Measurements from ENCODE around the gene FOXP1. TPM values are rescaled to one million over a fixed set of nuclear protein-coding genes. Genes with fewer than 3 reads are reported as not detected.

FOXP1 gene
- total RNA-seq, 1 experiment from 2014 or later = 75.3 TPM

DNA sequence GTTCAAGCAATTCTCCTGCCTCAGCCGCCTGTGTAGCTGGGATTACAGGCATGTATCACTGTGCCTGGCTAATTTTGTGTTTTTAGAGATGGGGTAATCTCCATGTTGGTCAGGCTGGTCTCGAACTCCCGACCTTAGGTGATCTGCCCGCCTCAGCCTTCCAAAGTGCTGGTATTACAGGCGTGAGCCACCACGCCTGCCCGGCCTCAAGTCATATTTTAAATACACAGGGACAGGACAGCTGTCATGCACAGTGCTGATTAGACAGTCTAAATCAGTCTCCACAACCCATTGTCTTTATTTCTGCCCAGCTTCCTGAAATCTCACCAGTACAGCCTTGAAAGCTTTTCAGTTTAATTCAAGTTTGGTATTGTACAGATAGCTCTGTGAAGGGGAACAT is 587.4 kb downstream of the FOXP1 start:
- TF ChIP-seq, protein P1, sequence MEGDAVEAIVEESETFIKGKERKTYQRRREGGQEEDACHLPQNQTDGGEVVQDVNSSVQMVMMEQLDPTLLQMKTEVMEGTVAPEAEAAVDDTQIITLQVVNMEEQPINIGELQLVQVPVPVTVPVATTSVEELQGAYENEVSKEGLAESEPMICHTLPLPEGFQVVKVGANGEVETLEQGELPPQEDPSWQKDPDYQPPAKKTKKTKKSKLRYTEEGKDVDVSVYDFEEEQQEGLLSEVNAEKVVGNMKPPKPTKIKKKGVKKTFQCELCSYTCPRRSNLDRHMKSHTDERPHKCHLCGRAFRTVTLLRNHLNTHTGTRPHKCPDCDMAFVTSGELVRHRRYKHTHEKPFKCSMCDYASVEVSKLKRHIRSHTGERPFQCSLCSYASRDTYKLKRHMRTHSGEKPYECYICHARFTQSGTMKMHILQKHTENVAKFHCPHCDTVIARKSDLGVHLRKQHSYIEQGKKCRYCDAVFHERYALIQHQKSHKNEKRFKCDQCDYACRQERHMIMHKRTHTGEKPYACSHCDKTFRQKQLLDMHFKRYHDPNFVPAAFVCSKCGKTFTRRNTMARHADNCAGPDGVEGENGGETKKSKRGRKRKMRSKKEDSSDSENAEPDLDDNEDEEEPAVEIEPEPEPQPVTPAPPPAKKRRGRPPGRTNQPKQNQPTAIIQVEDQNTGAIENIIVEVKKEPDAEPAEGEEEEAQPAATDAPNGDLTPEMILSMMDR (conservative IDR thresholded peaks at IDR 0.05) = no peak
- no peak for DNase-seq

More for the DNA sequence above, 587.4 kb downstream of the FOXP1 start:
- H4K8ac ChIP-seq (replicated peaks; ENCODE audit: insufficient read length, low read depth, low read length) = no peak overlapping the region
- no peak overlapping the region for H3K56ac ChIP-seq (ENCODE audit: insufficient read length, low read depth, low read length)
- peaks cover under 1 to 2% of the 10 kb centered on the region in 2 experiments; a peak in 3 of 4 replicates for H3K4me1 Mint-ChIP-seq
- H2BK20ac ChIP-seq (ENCODE audit: low read depth, low read length, poor library complexity, severe bottlenecking) = no peak overlapping the region
- no CpG with 5 or more reads among the region's 7 CpGs for WGBS (ENCODE audit: extremely low coverage, insufficient read length, low lambda C conversion rate)
- 0 out of 7 replicates have a peak overlapping the region, but pooled peaks of 1 of the 3 experiments have one; percentile 11 for H3K27ac Mint-ChIP-seq
- H2BK120ac ChIP-seq (ENCODE audit: low read depth, low read length, poor library complexity, severe bottlenecking) = no peak overlapping the region
- no peak overlapping the region for H3T11ph ChIP-seq (ENCODE audit: low read length)
- H4K20me1 ChIP-seq (ENCODE audit: control insufficient read depth, insufficient read depth, insufficient read length) = no peaks in the 10 kb centered on the region
- no peaks in the 10 kb centered on the region for H3K79me2 ChIP-seq (ENCODE audit: insufficient read depth, low read length)
- no peaks in the 10 kb centered on the region for H3K4me1 ChIP-seq (ENCODE audit: insufficient read depth, low read length)
- H2BK5ac ChIP-seq (ENCODE audit: insufficient read length, low read length) = no peak overlapping the region
- no peaks in the 10 kb centered on the region for H3K27me3 Mint-ChIP-seq (ENCODE audit: low read depth)
- no peak overlapping the region for H3K27ac ChIP-seq (ENCODE audit: insufficient read length, low read depth, low read length)
- peaks cover 0 to 15% (median 0%) of the 10 kb centered on the region in 3 experiments; a peak in 3 of 7 replicates for H3K36me3 Mint-ChIP-seq (ENCODE audit: insufficient read depth in 1 of 3, low read depth in 3 of 3)
- H3K9me3 ChIP-seq (ENCODE audit: control insufficient read depth, low read depth, low read length) = no peaks in the 10 kb centered on the region
- H3K18ac ChIP-seq (ENCODE audit: insufficient read length, low read depth, low read length) = no peak overlapping the region
- no peaks in the 10 kb centered on the region for H3K23me2 ChIP-seq (ENCODE audit: insufficient read length, low read depth, low read length, poor library complexity, severe bottlenecking)
- H2BK15ac ChIP-seq (ENCODE audit: low read depth, low read length) = no peak overlapping the region
- no peaks in the 10 kb centered on the region for H3K79me1 ChIP-seq (ENCODE audit: insufficient read depth, low read depth, low read length, poor library complexity, severe bottlenecking)
- H3K4me2 ChIP-seq (ENCODE audit: insufficient read depth, insufficient read length, low read length) = no peak overlapping the region
- no peak overlapping the region for H2AK5ac ChIP-seq (ENCODE audit: insufficient read length, low read length)
- H3K4me3 Mint-ChIP-seq = no peak overlapping the region
- H3K4ac ChIP-seq (ENCODE audit: low read depth, low read length) = no peak overlapping the region
- no peak overlapping the region for H4K5ac ChIP-seq (ENCODE audit: insufficient read length, low read depth, low read length)
- H3K27me3 ChIP-seq (ENCODE audit: insufficient read depth, low read length) = no peaks in the 10 kb centered on the region
- H4K91ac ChIP-seq (ENCODE audit: insufficient read length, low read depth, low read length) = no peak overlapping the region
- no peak overlapping the region for H2BK12ac ChIP-seq (ENCODE audit: insufficient read length, low read depth, low read length)
- H3K9me3 Mint-ChIP-seq = no peaks in the 10 kb centered on the region
- H3K23ac ChIP-seq (ENCODE audit: insufficient read length, low read depth, low read length) = no peak overlapping the region
- H3K9ac ChIP-seq (ENCODE audit: extremely low read depth, insufficient read length, low read length) = no peak overlapping the region
- H2AFZ ChIP-seq (ENCODE audit: low read length) = no peak overlapping the region
- H3K14ac ChIP-seq (ENCODE audit: insufficient read depth, low read length) = no peak overlapping the region

All from H9 (cell line).